BJ (cell line): ENCODE data around the gene DNM3. TPM values are rescaled to one million over a fixed set of nuclear protein-coding genes. Genes with fewer than 3 reads are reported as not detected.
A peak's percentile ranks its signal among the peaks of the same experiment; 100 is the strongest.

Experiments used
- CTCF ChIA-PET: fragments of 350-600 bp; formaldehyde crosslinking; extraction: SDS; loops from one replicate; lab custom pipeline; 2021; ENCODE audit warnings: antibody characterized with exemption, inconsistent platforms; lab: Yijun Ruan, JAX
- POLR2A ChIA-PET: fragments of 300-600 bp; sonication (Branson Sonifier 250); formaldehyde crosslinking; extraction: SDS; loops from one replicate; lab custom pipeline; 2021; ENCODE audit warnings: antibody characterized with exemption; lab: Charles Lee
- DNase-seq: peaks from one replicate; pipeline ENCODE4 v3.0.0-alpha.2; 2011; ENCODE audit warnings: low read depth
- H3K27me3 ChIP-seq: 2 replicates; pipeline ENCODE4 v1.6.0; 2011; ENCODE audit warnings: low read length; ENCODE audit not compliant: control insufficient read depth, insufficient read depth
- H3K36me3 ChIP-seq: 2 replicates; pipeline ENCODE4 v1.5.1; 2011; ENCODE audit warnings: low read length; ENCODE audit not compliant: control insufficient read depth, insufficient read depth
- H3K4me3 ChIP-seq: 2 replicates; pipeline ENCODE4 v1.5.1; 2011; ENCODE audit warnings: low read depth, mild to moderate bottlenecking, control low read depth, low read length
- CTCF ChIP-seq: IDR thresholded peaks from 2 replicates; pipeline ENCODE4 v1.5.1; 2011; ENCODE audit warnings: low read depth, mild to moderate bottlenecking, control low read depth, inconsistent platforms, low read length, moderate library complexity; ENCODE audit not compliant: insufficient read depth
- polyA plus RNA-seq: library from polyadenylated mRNA; depleted of rRNA; stranded (reverse); fragments of >200 nt; gene quantifications from 2 replicates; pipeline ENCODE4 v1.2.3, GENCODE V29; 2011

DNM3 gene
- polyA plus RNA-seq, 1 experiment: 0.26 TPM

GRCh38 chr1:172398193-172398592 is 556.9 kb downstream of the DNM3 start:
- no peaks in the 10 kb centered on the region for H3K36me3 ChIP-seq
- no peak for TF ChIP-seq CTCF
- ChIA-PET CTCF (interaction anchor here (0.6 to 3.4 kb wide), 6 partner anchors 19 to 395 kb away, joined by 3 to 25 read pairs (median 4); no protein-coding TSS in a partner anchor), POLR2A (interaction anchor here (0.9 kb wide), 1 partner anchor 249 kb away, joined by 4 read pairs; no protein-coding TSS in a partner anchor)
- DNase-seq: no peak
- H3K27me3 ChIP-seq: no peaks in the 10 kb centered on the region
- H3K4me3 ChIP-seq: no peak overlapping the region

- POLR2A ChIA-PET: interaction anchor here (0.6 to 1.0 kb wide), 5 partner anchors 16 to 399 kb away, joined by 3 to 7 read pairs (median 4); no protein-coding TSS in a partner anchor
- H3K4me3 ChIP-seq: no peak overlapping the region
- peak; percentile 36 for TF ChIP-seq CTCF
Measured at GRCh38 chr1:172398970-172399755, 557.9 kb downstream of the DNM3 start.

GRCh38 chr1:172399756-172400721 is 558.7 kb downstream of the DNM3 start:
- no peak overlapping the region for H3K4me3 ChIP-seq
- CTCF ChIA-PET: interaction anchor here (0.6 to 3.4 kb wide), 24 partner anchors 8 to 397 kb away, joined by 3 to 25 read pairs (median 4); no protein-coding TSS in a partner anchor
- POLR2A ChIA-PET: interaction anchor here (0.6 to 1.0 kb wide), 5 partner anchors 15 to 400 kb away, joined by 3 to 7 read pairs (median 4); no protein-coding TSS in a partner anchor
- H3K27me3 ChIP-seq: no peaks in the 10 kb centered on the region
- H3K36me3 ChIP-seq: no peaks in the 10 kb centered on the region
- no peak for DNase-seq
- TF ChIP-seq CTCF: no peak

More at GRCh38 chr1:172398970-172399755, 557.9 kb downstream of the DNM3 start:
- CTCF ChIA-PET: interaction anchor here (0.5 to 3.4 kb wide), 27 partner anchors 8 to 1710 kb away, joined by 3 to 25 read pairs (median 4); no protein-coding TSS in a partner anchor
- DNase-seq: peak; percentile 94
- no peaks in the 10 kb centered on the region for H3K27me3 ChIP-seq
- no peaks in the 10 kb centered on the region for H3K36me3 ChIP-seq

- H3K4me3 ChIP-seq: no peak overlapping the region
- H3K36me3 ChIP-seq: no peaks in the 10 kb centered on the region
- TF ChIP-seq CTCF: no peak
- no peak for DNase-seq
- no peaks in the 10 kb centered on the region for H3K27me3 ChIP-seq
- ChIA-PET POLR2A (no interaction called here), CTCF (interaction anchor here (0.5 to 3.4 kb wide), 4 partner anchors 216 to 398 kb away, joined by 4 to 25 read pairs (median 12); no protein-coding TSS in a partner anchor)
Measured at GRCh38 chr1:172400722-172401105, 559.4 kb downstream of the DNM3 start.
